Fibroblast of skin of back (primary cell): Measurements from ENCODE around the gene BORCS8.

ENCODE experiments used
- DNase-seq: peaks from one replicate; pipeline ENCODE4 v3.0.0-alpha.2; 2013

BORCS8 gene

GRCh38 chr19:19213426-19214158, 21.6 kb upstream of the BORCS8 start:
- DNase-seq, result no peak

GRCh38 chr19:19212916-19213315, 21.0 kb upstream of the BORCS8 start:
- no peak for DNase-seq

- no peak for DNase-seq
These were observed 19.8 kb upstream of the BORCS8 start, which contains the start of gene NCAN for GRCh38 chr19:19211499-19212420. Gene NCAN, plus strand, starts transcription at chr19:19211958. Its CDS starts 4,996 bp downstream, at chr19:19216954.

- no peak for DNase-seq
These were observed 17.4 kb upstream of the BORCS8 start for GRCh38 chr19:19209372-19209771.

- no peak for DNase-seq
These were observed 16.0 kb upstream of the BORCS8 start for GRCh38 chr19:19207637-19208572.

GRCh38 chr19:19206938-19207337, 15.0 kb upstream of the BORCS8 start:
- DNase-seq, result no peak

- DNase-seq, result no peak
These were observed 13.8 kb upstream of the BORCS8 start for GRCh38 chr19:19205416-19206410.

GRCh38 chr19:19204181-19204580, 12.2 kb upstream of the BORCS8 start:
- no peak for DNase-seq

- DNase-seq, result peak; percentile 83
These were observed 11.3 kb upstream of the BORCS8 start, which contains the start of gene NR2C2AP for GRCh38 chr19:19203012-19203856. Gene NR2C2AP, minus strand, starts transcription at chr19:19203414. Its CDS starts 354 bp downstream, at chr19:19203060.

GRCh38 chr19:19202707-19203011, 10.7 kb upstream of the BORCS8 start:
- DNase-seq, result no peak

- DNase-seq, result no peak
These were observed 10.0 kb upstream of the BORCS8 start for GRCh38 chr19:19201697-19202630.

- DNase-seq, result no peak
These were observed 2.0 kb upstream of the BORCS8 start for GRCh38 chr19:19193926-19194325.

- no peak for DNase-seq
These were observed 1.0 kb upstream of the BORCS8 start for GRCh38 chr19:19192910-19193423.

- no peak for DNase-seq
These were observed 229 bp downstream of the BORCS8 start for GRCh38 chr19:19191768-19192077.

GRCh38 chr19:19186742-19187141, 5.2 kb downstream of the BORCS8 start:
- no peak for DNase-seq

GRCh38 chr19:19185853-19186740, 5.9 kb downstream of the BORCS8 start:
- DNase-seq, result peak; percentile 59

- no peak for DNase-seq
These were observed 10.4 kb downstream of the BORCS8 start for GRCh38 chr19:19181488-19181998.
